ENCODE data around the gene CFAP20DC.

The CFAP20DC gene

GRCh38 chr3:58755150-58755549, 294.7 kb downstream of the CFAP20DC start:
- no peaks in the 10 kb centered on the region for H3K27me3 ChIP-seq (ENCODE audit: control insufficient read depth, insufficient read depth, low read length)
- H3K9me3 ChIP-seq (ENCODE audit: control insufficient read depth, insufficient read depth, low read length) = no peaks in the 10 kb centered on the region
- no peak overlapping the region for H3K9ac ChIP-seq (ENCODE audit: low read depth, low read length)
- H3K4me3 ChIP-seq (ENCODE audit: low read depth, low read length) = no peak overlapping the region
- H3K4me1 ChIP-seq (ENCODE audit: control insufficient read depth, insufficient read depth, low read length) = no peaks in the 10 kb centered on the region
- no peaks in the 10 kb centered on the region for H3K36me3 ChIP-seq (ENCODE audit: control insufficient read depth, insufficient read depth, low read length)

- no peaks in the 10 kb centered on the region for H3K36me3 ChIP-seq (ENCODE audit: control insufficient read depth, insufficient read depth, low read length)
- H3K4me3 ChIP-seq (ENCODE audit: low read depth, low read length) = no peak overlapping the region
- no peaks in the 10 kb centered on the region for H3K4me1 ChIP-seq (ENCODE audit: control insufficient read depth, insufficient read depth, low read length)
- no peaks in the 10 kb centered on the region for H3K9me3 ChIP-seq (ENCODE audit: control insufficient read depth, insufficient read depth, low read length)
- H3K9ac ChIP-seq (ENCODE audit: low read depth, low read length) = no peak overlapping the region
- H3K27me3 ChIP-seq (ENCODE audit: control insufficient read depth, insufficient read depth, low read length) = no peaks in the 10 kb centered on the region
These were observed 295.8 kb downstream of the CFAP20DC start for GRCh38 chr3:58754074-58754473.

- Histone ChIP-seq H3K27me3 (ENCODE audit: control insufficient read depth, insufficient read depth, low read length) (no peaks in the 10 kb centered on the region), H3K4me1 (ENCODE audit: control insufficient read depth, insufficient read depth, low read length) (no peaks in the 10 kb centered on the region), H3K4me3 (ENCODE audit: low read depth, low read length) (no peak overlapping the region), H3K9ac (ENCODE audit: low read depth, low read length) (no peak overlapping the region), H3K36me3 (ENCODE audit: control insufficient read depth, insufficient read depth, low read length) (no peaks in the 10 kb centered on the region), H3K9me3 (ENCODE audit: control insufficient read depth, insufficient read depth, low read length) (no peaks in the 10 kb centered on the region)
These were observed 297.8 kb downstream of the CFAP20DC start for GRCh38 chr3:58751882-58752567.

- no peaks in the 10 kb centered on the region for H3K9me3 ChIP-seq (ENCODE audit: control insufficient read depth, insufficient read depth, low read length)
- H3K36me3 ChIP-seq (ENCODE audit: control insufficient read depth, insufficient read depth, low read length) = no peaks in the 10 kb centered on the region
- no peaks in the 10 kb centered on the region for H3K27me3 ChIP-seq (ENCODE audit: control insufficient read depth, insufficient read depth, low read length)
- no peak overlapping the region for H3K9ac ChIP-seq (ENCODE audit: low read depth, low read length)
- H3K4me1 ChIP-seq (ENCODE audit: control insufficient read depth, insufficient read depth, low read length) = no peaks in the 10 kb centered on the region
- no peak overlapping the region for H3K4me3 ChIP-seq (ENCODE audit: low read depth, low read length)
These were observed 298.6 kb downstream of the CFAP20DC start for GRCh38 chr3:58751235-58751634.

- no peak overlapping the region for H3K9ac ChIP-seq (ENCODE audit: low read depth, low read length)
- H3K4me1 ChIP-seq (ENCODE audit: control insufficient read depth, insufficient read depth, low read length) = no peaks in the 10 kb centered on the region
These were observed 299.9 kb downstream of the CFAP20DC start for GRCh38 chr3:58749948-58750347.

GRCh38 chr3:58748024-58748423, 301.8 kb downstream of the CFAP20DC start:
- Histone ChIP-seq H3K4me3 (ENCODE audit: low read depth, low read length) (no peak overlapping the region), H3K4me1 (ENCODE audit: control insufficient read depth, insufficient read depth, low read length) (no peaks in the 10 kb centered on the region), H3K27me3 (ENCODE audit: control insufficient read depth, insufficient read depth, low read length) (no peaks in the 10 kb centered on the region), H3K9ac (ENCODE audit: low read depth, low read length) (no peak overlapping the region), H3K9me3 (ENCODE audit: control insufficient read depth, insufficient read depth, low read length) (no peaks in the 10 kb centered on the region), H3K36me3 (ENCODE audit: control insufficient read depth, insufficient read depth, low read length) (no peaks in the 10 kb centered on the region)

More at GRCh38 chr3:58749948-58750347, 299.9 kb downstream of the CFAP20DC start:
- no peaks in the 10 kb centered on the region for H3K27me3 ChIP-seq (ENCODE audit: control insufficient read depth, insufficient read depth, low read length)
- no peaks in the 10 kb centered on the region for H3K9me3 ChIP-seq (ENCODE audit: control insufficient read depth, insufficient read depth, low read length)
- H3K36me3 ChIP-seq (ENCODE audit: control insufficient read depth, insufficient read depth, low read length) = no peaks in the 10 kb centered on the region
- no peak overlapping the region for H3K4me3 ChIP-seq (ENCODE audit: low read depth, low read length)

GRCh38 chr3:58746758-58747157, 303.1 kb downstream of the CFAP20DC start:
- Histone ChIP-seq H3K4me3 (ENCODE audit: low read depth, low read length) (no peak overlapping the region), H3K36me3 (ENCODE audit: control insufficient read depth, insufficient read depth, low read length) (no peaks in the 10 kb centered on the region), H3K9ac (ENCODE audit: low read depth, low read length) (no peak overlapping the region), H3K27me3 (ENCODE audit: control insufficient read depth, insufficient read depth, low read length) (no peaks in the 10 kb centered on the region), H3K9me3 (ENCODE audit: control insufficient read depth, insufficient read depth, low read length) (no peaks in the 10 kb centered on the region), H3K4me1 (ENCODE audit: control insufficient read depth, insufficient read depth, low read length) (no peaks in the 10 kb centered on the region)

- no peaks in the 10 kb centered on the region for H3K9me3 ChIP-seq (ENCODE audit: control insufficient read depth, insufficient read depth, low read length)
- H3K36me3 ChIP-seq (ENCODE audit: control insufficient read depth, insufficient read depth, low read length) = no peaks in the 10 kb centered on the region
- H3K4me3 ChIP-seq (ENCODE audit: low read depth, low read length) = no peak overlapping the region
These were observed 306.5 kb downstream of the CFAP20DC start for GRCh38 chr3:58743296-58743695.

GRCh38 chr3:58742239-58742638, 307.6 kb downstream of the CFAP20DC start:
- H3K9me3 ChIP-seq (ENCODE audit: control insufficient read depth, insufficient read depth, low read length) = no peaks in the 10 kb centered on the region
- no peak overlapping the region for H3K9ac ChIP-seq (ENCODE audit: low read depth, low read length)
- H3K4me3 ChIP-seq (ENCODE audit: low read depth, low read length) = no peak overlapping the region
- no peaks in the 10 kb centered on the region for H3K36me3 ChIP-seq (ENCODE audit: control insufficient read depth, insufficient read depth, low read length)
- H3K27me3 ChIP-seq (ENCODE audit: control insufficient read depth, insufficient read depth, low read length) = no peaks in the 10 kb centered on the region
- no peaks in the 10 kb centered on the region for H3K4me1 ChIP-seq (ENCODE audit: control insufficient read depth, insufficient read depth, low read length)

More at GRCh38 chr3:58743296-58743695, 306.5 kb downstream of the CFAP20DC start:
- Histone ChIP-seq H3K4me1 (ENCODE audit: control insufficient read depth, insufficient read depth, low read length) (no peaks in the 10 kb centered on the region), H3K27me3 (ENCODE audit: control insufficient read depth, insufficient read depth, low read length) (no peaks in the 10 kb centered on the region), H3K9ac (ENCODE audit: low read depth, low read length) (no peak overlapping the region)

- Histone ChIP-seq H3K9ac (ENCODE audit: low read depth, low read length) (no peak overlapping the region), H3K4me1 (ENCODE audit: control insufficient read depth, insufficient read depth, low read length) (no peaks in the 10 kb centered on the region), H3K9me3 (ENCODE audit: control insufficient read depth, insufficient read depth, low read length) (no peaks in the 10 kb centered on the region), H3K4me3 (ENCODE audit: low read depth, low read length) (no peak overlapping the region), H3K36me3 (ENCODE audit: control insufficient read depth, insufficient read depth, low read length) (no peaks in the 10 kb centered on the region), H3K27me3 (ENCODE audit: control insufficient read depth, insufficient read depth, low read length) (no peaks in the 10 kb centered on the region)
These were observed 312.2 kb downstream of the CFAP20DC start for GRCh38 chr3:58737644-58738043.

- no peak overlapping the region for H3K4me3 ChIP-seq (ENCODE audit: low read depth, low read length)
- no peaks in the 10 kb centered on the region for H3K36me3 ChIP-seq (ENCODE audit: control insufficient read depth, insufficient read depth, low read length)
- H3K27me3 ChIP-seq (ENCODE audit: control insufficient read depth, insufficient read depth, low read length) = no peaks in the 10 kb centered on the region
- H3K9ac ChIP-seq (ENCODE audit: low read depth, low read length) = no peak overlapping the region
- H3K9me3 ChIP-seq (ENCODE audit: control insufficient read depth, insufficient read depth, low read length) = no peaks in the 10 kb centered on the region
- H3K4me1 ChIP-seq (ENCODE audit: control insufficient read depth, insufficient read depth, low read length) = no peaks in the 10 kb centered on the region
These were observed 318.2 kb downstream of the CFAP20DC start for GRCh38 chr3:58731673-58732072.

- Histone ChIP-seq H3K4me3 (ENCODE audit: low read depth, low read length) (no peak overlapping the region), H3K36me3 (ENCODE audit: control insufficient read depth, insufficient read depth, low read length) (no peaks in the 10 kb centered on the region), H3K9me3 (ENCODE audit: control insufficient read depth, insufficient read depth, low read length) (no peaks in the 10 kb centered on the region), H3K9ac (ENCODE audit: low read depth, low read length) (no peak overlapping the region), H3K4me1 (ENCODE audit: control insufficient read depth, insufficient read depth, low read length) (no peaks in the 10 kb centered on the region), H3K27me3 (ENCODE audit: control insufficient read depth, insufficient read depth, low read length) (no peaks in the 10 kb centered on the region)
These were observed 321.1 kb downstream of the CFAP20DC start for GRCh38 chr3:58728723-58729122.
